H1 (cell line): Measurements from ENCODE around the gene SH3BP5. TPM values are rescaled to one million over a fixed set of nuclear protein-coding genes. Genes with fewer than 3 reads are reported as not detected.

Experiments used
- CTCF ChIA-PET: fragments of 300-600 bp; sonication (Branson Sonifier 250); formaldehyde crosslinking; loops from one replicate; lab custom pipeline; 2021; ENCODE audit not compliant: partially characterized antibody; lab: Charles Lee
- POLR2A ChIA-PET: fragments of 300-600 bp; sonication (Branson Sonifier 250); formaldehyde crosslinking; loops from one replicate; lab custom pipeline; 2021; ENCODE audit warnings: inconsistent platforms; ENCODE audit not compliant: partially characterized antibody; lab: Charles Lee
- DNase-seq, 2 experiments: peaks; one replicate each; pipeline versions ENCODE4 v3.0.0 to v3.0.0-alpha.2; 2010 to 2022; ENCODE audit warnings: low spot score in 2 of 2, low read depth in 1 of 2, mixed read lengths in 1 of 2
- FAIRE-seq: peaks from 2 replicates; lab custom pipeline; 2011; peaks lifted over from hg19 to GRCh38; lab: Jason Lieb, UNC
- H2AFZ ChIP-seq: 2 replicates; pipeline ENCODE4 v1.8.1; 2012; ENCODE audit warnings: low read length, inconsistent platforms
- H2AK5ac ChIP-seq: 2 replicates; pipeline ENCODE4 v1.6.1; 2013; ENCODE audit warnings: low read depth, low read length
- H2BK120ac ChIP-seq: replicated peaks from 2 replicates; pipeline ENCODE3; 2013; ENCODE audit warnings: low read depth, low read length, inconsistent platforms
- H2BK12ac ChIP-seq: 2 replicates; pipeline ENCODE4 v1.6.1; 2013; ENCODE audit warnings: low read depth, low read length
- H2BK15ac ChIP-seq: 2 replicates; pipeline ENCODE4 v1.6.1; 2013; ENCODE audit warnings: low read length
- H2BK20ac ChIP-seq: 2 replicates; pipeline ENCODE4 v1.6.1; 2013; ENCODE audit warnings: low read length
- H2BK5ac ChIP-seq: 2 replicates; pipeline ENCODE4 v1.6.1; 2013; ENCODE audit warnings: low read depth, low read length
- H3K14ac ChIP-seq: 2 replicates; pipeline ENCODE4 v1.6.1; 2013; ENCODE audit warnings: inconsistent platforms; ENCODE audit not compliant: insufficient read length
- H3K18ac ChIP-seq: 2 replicates; pipeline ENCODE4 v1.6.1; 2013; ENCODE audit warnings: low read length; ENCODE audit errors: extremely low read depth
- H3K23ac ChIP-seq: 2 replicates; pipeline ENCODE4 v1.6.1; 2013; ENCODE audit warnings: inconsistent platforms; ENCODE audit not compliant: insufficient read length
- H3K23me2 ChIP-seq: 2 replicates; pipeline ENCODE4 v1.6.1; 2013; ENCODE audit warnings: low read depth, low read length
- H3K27ac ChIP-seq: 2 replicates; pipeline ENCODE4 v1.6.1; 2011; ENCODE audit warnings: low read depth, low read length, inconsistent platforms
- H3K27me3 ChIP-seq, 4 experiments: replicated peaks in 1 of 4; 1 replicate in 1 of 4; 2 replicates in 3 of 4; pipeline versions ENCODE4 v1.6.1 to v1.8.1; 2011 to 2013; ENCODE audit warnings: low read length in 3 of 4, mild to moderate bottlenecking in 3 of 4, inconsistent platforms in 2 of 4, mixed read lengths in 2 of 4, moderate library complexity in 1 of 4; ENCODE audit not compliant: control insufficient read depth in 3 of 4, insufficient read depth in 3 of 4; ENCODE audit errors: extremely low read depth in 1 of 4
- H3K36me3 ChIP-seq, 4 experiments: 2 replicates each; pipeline versions ENCODE4 v1.6.1 to v1.8.1; 2011 to 2013; ENCODE audit warnings: mild to moderate bottlenecking in 4 of 4, low read length in 3 of 4, moderate library complexity in 2 of 4, control low read depth in 1 of 4, inconsistent platforms in 1 of 4; ENCODE audit not compliant: insufficient read depth in 4 of 4, control insufficient read depth in 2 of 4
- H3K4ac ChIP-seq: replicated peaks from 2 replicates; pipeline ENCODE3; 2013; ENCODE audit warnings: low read length, low read depth, mixed read lengths, inconsistent platforms; ENCODE audit not compliant: insufficient read length
- H3K4me1 ChIP-seq, 4 experiments: replicated peaks in 1 of 4; 1 replicate in 1 of 4; 2 replicates in 3 of 4; pipeline versions ENCODE4 v1.6.1 to v1.8.1; 2011 to 2013; ENCODE audit warnings: low read length in 3 of 4, inconsistent platforms in 2 of 4, mixed read lengths in 1 of 4; ENCODE audit not compliant: insufficient read depth in 4 of 4, control insufficient read depth in 3 of 4
- H3K4me2 ChIP-seq, 2 experiments: 2 replicates each; pipeline versions ENCODE4 v1.6.1 to v1.8.1; 2011 to 2013; ENCODE audit warnings: low read depth in 2 of 2, low read length in 2 of 2, control low read depth in 1 of 2, inconsistent platforms in 1 of 2, mild to moderate bottlenecking in 1 of 2; ENCODE audit not compliant: insufficient read depth in 1 of 2
- H3K4me3 ChIP-seq, 4 experiments: fragments of 200-600, 300-600 bp in 1 of 4; sonication (generic), shearing (Covaris generic), sonication (Bioruptor Twin) in 1 of 4; 2 replicates each; pipeline versions ENCODE4 v1.5.1 to v1.8.1; 2011 to 2016; ENCODE audit warnings: low read length in 4 of 4, low read depth in 3 of 4, control low read depth in 2 of 4, inconsistent platforms in 2 of 4, mild to moderate bottlenecking in 2 of 4, mixed read lengths in 1 of 4, moderate library complexity in 1 of 4; ENCODE audit not compliant: insufficient read depth in 2 of 4; ENCODE audit errors: extremely low read depth in 1 of 4
- H3K56ac ChIP-seq: replicated peaks from 2 replicates; pipeline ENCODE3; 2013; ENCODE audit warnings: low read depth, mild to moderate bottlenecking, mixed read lengths, low read length, inconsistent platforms; ENCODE audit not compliant: insufficient read length
- H3K79me1 ChIP-seq: 2 replicates; pipeline ENCODE4 v1.6.1; 2013; ENCODE audit warnings: low read depth, low read length, control low read depth
- H3K79me2 ChIP-seq, 2 experiments: 2 replicates each; pipeline versions ENCODE4 v1.6.1 to v1.8.1; 2012 to 2013; ENCODE audit warnings: low read length in 2 of 2, mild to moderate bottlenecking in 2 of 2, inconsistent platforms in 1 of 2; ENCODE audit not compliant: insufficient read depth in 2 of 2, control insufficient read depth in 1 of 2
- H3K9ac ChIP-seq, 4 experiments: replicated peaks in 1 of 4; 1 replicate in 1 of 4; 2 replicates in 3 of 4; pipeline versions ENCODE4 v1.6.1 to v1.8.1; 2011 to 2013; ENCODE audit warnings: low read depth in 3 of 4, low read length in 3 of 4, control low read depth in 2 of 4, mild to moderate bottlenecking in 2 of 4, moderate library complexity in 2 of 4, inconsistent platforms in 1 of 4; ENCODE audit errors: extremely low read depth in 1 of 4
- H3K9me3 ChIP-seq, 2 experiments: 2 replicates each; pipeline versions ENCODE4 v1.6.1 to v1.8.1; 2012 to 2013; ENCODE audit warnings: mild to moderate bottlenecking in 2 of 2, moderate library complexity in 2 of 2, control low read depth in 1 of 2, inconsistent platforms in 1 of 2, low read depth in 1 of 2, low read length in 1 of 2, mixed read lengths in 1 of 2; ENCODE audit not compliant: insufficient read depth in 2 of 2
- H4K20me1 ChIP-seq, 2 experiments: replicated peaks in 1 of 2; 2 replicates each; pipeline versions ENCODE3 to v1.8.1; 2011 to 2013; ENCODE audit warnings: inconsistent platforms in 2 of 2, low read length in 2 of 2, mild to moderate bottlenecking in 1 of 2; ENCODE audit not compliant: insufficient read depth in 2 of 2, control insufficient read depth in 1 of 2
- H4K5ac ChIP-seq: 2 replicates; pipeline ENCODE4 v1.6.1; 2013; ENCODE audit warnings: low read length, low read depth, mixed read lengths, inconsistent platforms; ENCODE audit not compliant: insufficient read length
- H4K8ac ChIP-seq: 2 replicates; pipeline ENCODE4 v1.8.0; 2013; ENCODE audit warnings: mild to moderate bottlenecking, moderate library complexity, low read length, inconsistent platforms; ENCODE audit not compliant: insufficient read depth; ENCODE audit errors: extremely low read depth
- H4K91ac ChIP-seq: replicated peaks from 2 replicates; pipeline ENCODE3; 2013; ENCODE audit warnings: low read length, mixed read lengths, inconsistent platforms; ENCODE audit not compliant: insufficient read length
- BACH1 ChIP-seq: IDR thresholded peaks from 2 replicates; pipeline ENCODE4 v1.6.1; 2012; ENCODE audit warnings: low read length, improper control_type of control experiment
- BRCA1 ChIP-seq: IDR thresholded peaks from 2 replicates; pipeline ENCODE4 v1.6.1; 2012; ENCODE audit warnings: low read depth, low read length, improper control_type of control experiment
- EP300 ChIP-seq, 2 experiments: IDR thresholded peaks; 1 replicate in 1 of 2; 2 replicates in 1 of 2; pipeline ENCODE4 v1.6.1; 2011 to 2012; ENCODE audit warnings: low read depth in 2 of 2, low read length in 2 of 2, mild to moderate bottlenecking in 2 of 2, borderline replicate concordance in 1 of 2, inconsistent platforms in 1 of 2, moderate library complexity in 1 of 2
- GTF2F1 ChIP-seq: IDR thresholded peaks from 2 replicates; pipeline ENCODE4 v1.6.1; 2012; ENCODE audit warnings: low read depth, low read length, improper control_type of control experiment, borderline replicate concordance
- HDAC6 ChIP-seq: IDR thresholded peaks from one replicate; pipeline ENCODE4 v1.7.1; 2012; ENCODE audit warnings: low read depth, mild to moderate bottlenecking, inconsistent platforms, low read length, moderate library complexity
- JUN ChIP-seq: IDR thresholded peaks from 2 replicates; pipeline ENCODE4 v1.6.1; 2011; ENCODE audit warnings: low read depth, mild to moderate bottlenecking, improper control_type of control experiment, low read length
- MAFK ChIP-seq: IDR thresholded peaks from 2 replicates; pipeline ENCODE4 v1.6.1; 2012; ENCODE audit warnings: low read depth, mild to moderate bottlenecking, improper control_type of control experiment, low read length
- RFX5 ChIP-seq: IDR thresholded peaks from 2 replicates; pipeline ENCODE4 v1.6.1; 2011; ENCODE audit warnings: low read depth, low read length, improper control_type of control experiment, borderline replicate concordance
- SAP30 ChIP-seq: fragments of 300-600 bp; sonication (generic); IDR thresholded peaks from 2 replicates; pipeline ENCODE4 v1.7.1; 2012; ENCODE audit warnings: low read length, moderate library complexity, mild to moderate bottlenecking, inconsistent platforms; ENCODE audit not compliant: insufficient read depth, insufficient replicate concordance
- SP2 ChIP-seq: IDR thresholded peaks from 2 replicates; pipeline ENCODE4 v1.6.1; 2012; ENCODE audit warnings: mild to moderate bottlenecking, low read length, inconsistent platforms
- TEAD4 ChIP-seq: IDR thresholded peaks from 2 replicates; pipeline ENCODE4 v1.6.1; 2012; ENCODE audit warnings: low read depth, low read length, inconsistent platforms, mixed read lengths
- YY1 ChIP-seq: IDR thresholded peaks from 2 replicates; pipeline ENCODE4 v1.6.1; 2011; ENCODE audit warnings: low read depth, mild to moderate bottlenecking, low read length
- ZNF274 ChIP-seq: IDR thresholded peaks from 2 replicates; pipeline ENCODE4 v1.7.0; 2012; ENCODE audit warnings: low read length, borderline replicate concordance; ENCODE audit errors: extremely low read depth
- WGBS, 2 experiments: shearing (Covaris generic) in 1 of 2; methylation state at CpG; one replicate each; pipeline versions ENCODE4 v1.1.6 to v1.1.7; 2013 to 2015; ENCODE audit warnings: low lambda C conversion rate in 2 of 2, mixed read lengths in 2 of 2, inconsistent platforms in 1 of 2, low coverage in 1 of 2, missing lambda C conversion rate in 1 of 2; ENCODE audit not compliant: insufficient replicate concordance in 2 of 2, insufficient coverage in 1 of 2, insufficient read length in 1 of 2; ENCODE audit errors: extremely low coverage in 1 of 2, missing lambda C conversion rate in 1 of 2; 5-methylcytosine and 5-hydroxymethylcytosine counted together
- polyA plus RNA-seq, 7 experiments: library from polyadenylated mRNA; depleted of rRNA in 3 of 7; stranded (reverse) in 5 of 7; unstranded in 2 of 7; fragments of >200 nt in 5 of 7; fragments of 200-250 nt in 2 of 7; gene quantifications; 1 replicate in 5 of 7; 2 replicates in 1 of 7; 4 replicates in 1 of 7; pipeline versions ENCODE4 v1.2.1 to v1.2.3, GENCODE V29; 2011 to 2013; ENCODE audit warnings: missing spikeins in 2 of 7, mixed read lengths in 2 of 7
- total RNA-seq: library from RNA; stranded (reverse); fragmentation: NEBNext Ultra II Directional; extraction: Animal tissue kit (Norgen Biotek cat#: 25700); gene quantifications from 2 replicates; pipeline ENCODE4 v1.2.1, GENCODE V29; 2021
- TF ChIP-seq, protein P1 (sequence below): IDR thresholded peaks from 2 replicates; pipeline ENCODE4 v1.6.1; 2012; ENCODE audit warnings: inconsistent platforms

Gene SH3BP5
- total and polyA plus RNA-seq, 2 of the 8 experiments (the other 6 are each of a cell fraction or from before 2014, with no cell fraction given): 7.1 to 9.7 TPM

DNA sequence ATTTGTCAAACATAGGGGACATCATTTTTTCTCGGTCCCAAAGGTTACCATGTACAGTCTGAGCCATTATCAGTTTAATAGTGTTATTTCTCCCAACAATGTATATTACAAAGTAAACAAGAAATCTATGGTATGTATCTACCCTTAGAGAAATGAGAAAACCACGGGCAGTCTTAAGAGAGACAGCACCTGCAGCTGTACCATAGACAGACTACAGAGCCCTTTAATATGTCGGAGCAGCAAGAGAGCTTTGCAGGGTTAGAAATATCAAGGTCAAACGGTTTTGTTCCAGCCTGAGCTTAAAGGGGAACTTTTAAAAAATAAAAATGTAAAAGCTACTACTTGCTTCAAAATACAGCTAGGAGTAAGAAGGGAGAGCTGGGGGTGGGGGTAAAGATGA, 53.2 kb downstream of the SH3BP5 start:
- no peak overlapping the region for H3K14ac ChIP-seq
- peaks cover 2 to 8% of the 10 kb centered on the region in 2 experiments for H4K20me1 ChIP-seq
- no peak overlapping the region for H3K18ac ChIP-seq
- H3K9ac ChIP-seq: no peak overlapping the region
- H2BK20ac ChIP-seq: no peak overlapping the region
- H2BK5ac ChIP-seq: no peak overlapping the region
- no peak overlapping the region for H3K4ac ChIP-seq
- no peak overlapping the region for H3K56ac ChIP-seq
- H2AK5ac ChIP-seq: no peak overlapping the region
- H3K4me2 ChIP-seq: no peak overlapping the region
- DNase-seq: no peak
- POLR2A ChIA-PET: no interaction called here
- H3K9me3 ChIP-seq: no peaks in the 10 kb centered on the region
- peaks cover 3% of the 10 kb centered on the region for H3K79me1 ChIP-seq
- H2BK12ac ChIP-seq: no peak overlapping the region
- 91% methylated on average over 4 of the region's 4 CpGs; no CpG with 5 or more reads in 1 of the 2 experiments for WGBS, 2 experiments
- H3K27me3 ChIP-seq: no peaks in the 10 kb centered on the region
- H3K4me1 ChIP-seq: peaks cover 0 to 12% (median 4%) of the 10 kb centered on the region in 4 experiments; a peak in 4 of 7 replicates
- no peaks in the 10 kb centered on the region for H3K23me2 ChIP-seq
- H4K8ac ChIP-seq: no peak overlapping the region
- FAIRE-seq: no peak
- H3K36me3 ChIP-seq: no peaks in the 10 kb centered on the region
- H3K27ac ChIP-seq: no peak overlapping the region
- no peak overlapping the region for H4K91ac ChIP-seq
- H2BK120ac ChIP-seq: no peak overlapping the region
- no peak overlapping the region for H4K5ac ChIP-seq
- H3K23ac ChIP-seq: no peak overlapping the region
- no peaks in the 10 kb centered on the region for H3K79me2 ChIP-seq
- H2BK15ac ChIP-seq: no peak overlapping the region
- no peak overlapping the region for H2AFZ ChIP-seq
- CTCF ChIA-PET: interaction anchor here (0.8 to 13.8 kb wide), 8 partner anchors 12 to 191 kb away, joined by 3 to 180 read pairs (median 4); no protein-coding TSS in a partner anchor
- H3K4me3 ChIP-seq: no peak overlapping the region
- TF ChIP-seq, protein P1, sequence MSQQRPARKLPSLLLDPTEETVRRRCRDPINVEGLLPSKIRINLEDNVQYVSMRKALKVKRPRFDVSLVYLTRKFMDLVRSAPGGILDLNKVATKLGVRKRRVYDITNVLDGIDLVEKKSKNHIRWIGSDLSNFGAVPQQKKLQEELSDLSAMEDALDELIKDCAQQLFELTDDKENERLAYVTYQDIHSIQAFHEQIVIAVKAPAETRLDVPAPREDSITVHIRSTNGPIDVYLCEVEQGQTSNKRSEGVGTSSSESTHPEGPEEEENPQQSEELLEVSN: no peak
- TF ChIP-seq RFX5 (no peak), HDAC6 (no peak), SP2 (no peak), JUN (no peak), TEAD4 (no peak), MAFK (no peak), BACH1 (no peak), GTF2F1 (no peak), SAP30 (no peak), BRCA1 (no peak), EP300 (IDR thresholded peaks at IDR 0.05; ENCODE audit: borderline replicate concordance in 1 of 2, low read depth in 2 of 2, low read length in 2 of 2) (no peak), YY1 (no peak), ZNF274 (no peak)
